ENCODE data around the gene MYLIP.

DNA sequence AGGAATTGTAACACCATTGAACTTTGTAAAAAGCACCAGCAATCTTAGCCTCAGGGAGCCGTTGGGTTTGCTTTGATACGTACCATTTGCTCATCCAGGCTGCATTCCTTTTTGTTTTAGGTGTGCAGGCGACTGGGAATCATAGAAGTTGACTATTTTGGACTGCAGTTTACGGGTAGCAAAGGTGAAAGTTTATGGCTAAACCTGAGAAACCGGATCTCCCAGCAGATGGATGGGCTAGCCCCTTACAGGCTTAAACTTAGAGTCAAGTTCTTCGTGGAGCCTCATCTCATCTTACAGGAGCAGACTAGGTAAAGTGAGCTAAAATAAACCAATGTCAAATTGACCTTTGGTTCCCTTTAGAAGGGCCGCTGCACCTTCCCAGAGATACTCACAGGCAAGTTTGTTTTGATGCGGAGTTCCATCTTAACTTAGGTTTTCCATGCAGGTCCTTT is 1.6 kb downstream of the MYLIP start:
- TF ChIP-seq CTCF (IDR thresholded peaks at IDR 0.05): no peak
- TF ChIP-seq POLR2A (IDR thresholded peaks at IDR 0.05): no peak
